AG09309 (cell line): ENCODE measurements around the gene ENAH.
A peak's percentile ranks its signal among the peaks of the same experiment; 100 is the strongest.

Source experiments
- DNase-seq: peaks from one replicate; pipeline ENCODE4 v3.0.0-alpha.2; 2010; ENCODE audit warnings: low read depth
- H3K4me3 ChIP-seq: 2 replicates; pipeline ENCODE4 v1.5.1; 2011; ENCODE audit warnings: mild to moderate bottlenecking, low read depth, low read length, moderate library complexity; ENCODE audit not compliant: control insufficient read depth
- TF ChIP-seq, protein P1 (sequence below): IDR thresholded peaks from 2 replicates; pipeline ENCODE4 v1.5.1; 2011; ENCODE audit warnings: mild to moderate bottlenecking, low read depth, low read length, inconsistent platforms; ENCODE audit not compliant: insufficient read depth, control insufficient read depth; ENCODE audit errors: missing control alignments

The ENAH gene

DNA sequence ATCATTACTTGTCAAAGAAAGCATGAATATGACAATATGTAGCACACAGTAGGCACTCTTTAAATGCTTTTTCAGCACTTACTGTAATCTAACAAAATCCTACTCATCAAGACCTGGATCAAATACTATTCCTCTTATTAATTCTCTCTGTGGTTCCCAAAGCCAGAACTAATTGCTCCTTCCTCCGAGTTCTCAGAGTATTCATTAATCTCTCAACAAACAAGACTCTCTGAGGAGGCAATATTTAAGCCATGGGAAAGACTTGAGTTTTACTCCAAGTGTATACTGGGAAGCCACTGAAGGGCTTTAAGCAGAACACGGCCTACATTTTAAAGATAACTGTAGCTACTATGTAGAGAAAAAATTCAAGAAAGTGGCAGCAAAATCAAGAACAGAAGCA, 79.7 kb downstream of the ENAH start:
- TF ChIP-seq, protein P1, sequence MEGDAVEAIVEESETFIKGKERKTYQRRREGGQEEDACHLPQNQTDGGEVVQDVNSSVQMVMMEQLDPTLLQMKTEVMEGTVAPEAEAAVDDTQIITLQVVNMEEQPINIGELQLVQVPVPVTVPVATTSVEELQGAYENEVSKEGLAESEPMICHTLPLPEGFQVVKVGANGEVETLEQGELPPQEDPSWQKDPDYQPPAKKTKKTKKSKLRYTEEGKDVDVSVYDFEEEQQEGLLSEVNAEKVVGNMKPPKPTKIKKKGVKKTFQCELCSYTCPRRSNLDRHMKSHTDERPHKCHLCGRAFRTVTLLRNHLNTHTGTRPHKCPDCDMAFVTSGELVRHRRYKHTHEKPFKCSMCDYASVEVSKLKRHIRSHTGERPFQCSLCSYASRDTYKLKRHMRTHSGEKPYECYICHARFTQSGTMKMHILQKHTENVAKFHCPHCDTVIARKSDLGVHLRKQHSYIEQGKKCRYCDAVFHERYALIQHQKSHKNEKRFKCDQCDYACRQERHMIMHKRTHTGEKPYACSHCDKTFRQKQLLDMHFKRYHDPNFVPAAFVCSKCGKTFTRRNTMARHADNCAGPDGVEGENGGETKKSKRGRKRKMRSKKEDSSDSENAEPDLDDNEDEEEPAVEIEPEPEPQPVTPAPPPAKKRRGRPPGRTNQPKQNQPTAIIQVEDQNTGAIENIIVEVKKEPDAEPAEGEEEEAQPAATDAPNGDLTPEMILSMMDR = no peak
- no peak overlapping the region for H3K4me3 ChIP-seq
- DNase-seq = no peak

DNA sequence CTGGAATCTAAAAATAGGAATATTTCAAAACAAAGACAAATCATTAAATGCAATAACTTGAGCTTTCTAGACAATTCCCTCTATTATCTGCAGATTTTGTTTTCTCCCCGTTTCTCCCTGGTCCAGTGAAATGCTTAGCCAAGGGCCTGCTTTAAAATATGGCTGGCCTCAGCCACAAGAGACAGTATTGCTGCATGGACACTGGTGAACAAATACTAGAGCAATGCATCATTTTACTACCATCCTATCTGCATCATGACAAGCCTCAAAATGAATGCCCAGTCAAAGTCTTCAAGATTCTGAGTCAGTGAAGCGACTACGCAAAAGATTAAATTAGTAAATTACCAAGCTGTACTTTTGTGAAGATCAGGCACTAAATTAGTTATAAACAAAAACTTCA, 80.5 kb downstream of the ENAH start:
- DNase-seq = peak; percentile 67
- TF ChIP-seq, protein P1 = peak; percentile 55
- no peak overlapping the region for H3K4me3 ChIP-seq

DNA sequence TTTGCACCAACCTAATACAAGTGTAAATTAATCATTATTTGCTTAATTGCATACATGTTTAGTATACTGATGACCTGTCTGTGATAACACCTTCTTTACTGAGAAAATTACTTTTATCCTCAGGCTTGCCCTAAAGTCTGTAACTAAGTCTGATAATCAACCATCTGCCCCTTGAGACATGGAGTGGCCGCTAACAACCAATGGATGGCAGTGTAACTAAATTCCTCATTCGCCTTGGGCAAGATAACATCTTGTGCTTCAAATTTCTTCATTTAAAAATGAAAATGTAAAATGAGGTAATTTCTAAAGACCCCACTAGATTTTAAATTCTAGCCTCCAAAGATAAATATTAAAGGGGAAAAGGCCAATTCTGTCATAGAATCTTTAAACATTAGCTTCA, 85.1 kb downstream of the ENAH start:
- TF ChIP-seq, protein P1 = no peak
- H3K4me3 ChIP-seq = no peak overlapping the region
- no peak for DNase-seq

DNA sequence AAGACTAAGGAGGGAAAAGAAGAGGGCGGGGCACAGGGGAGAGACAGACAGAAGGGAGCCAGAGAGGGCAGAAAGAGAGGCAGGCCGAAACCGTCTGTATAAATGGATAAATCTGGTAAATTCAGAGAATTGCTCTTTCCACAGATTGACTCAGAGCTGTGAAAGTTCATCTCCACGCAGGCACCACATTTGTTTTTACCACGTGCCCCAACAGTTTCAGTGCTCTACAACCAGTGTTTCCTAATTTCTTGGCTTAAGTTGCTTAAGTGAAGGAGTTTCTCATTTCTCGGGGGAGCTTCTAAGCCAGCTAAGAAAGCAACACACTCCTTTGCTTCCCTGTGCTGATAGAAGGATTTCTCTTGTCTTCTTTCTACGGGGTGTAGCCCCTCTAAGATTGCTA, 87.1 kb downstream of the ENAH start:
- no peak overlapping the region for H3K4me3 ChIP-seq
- TF ChIP-seq, protein P1 = no peak
- peak; percentile 46 for DNase-seq

DNA sequence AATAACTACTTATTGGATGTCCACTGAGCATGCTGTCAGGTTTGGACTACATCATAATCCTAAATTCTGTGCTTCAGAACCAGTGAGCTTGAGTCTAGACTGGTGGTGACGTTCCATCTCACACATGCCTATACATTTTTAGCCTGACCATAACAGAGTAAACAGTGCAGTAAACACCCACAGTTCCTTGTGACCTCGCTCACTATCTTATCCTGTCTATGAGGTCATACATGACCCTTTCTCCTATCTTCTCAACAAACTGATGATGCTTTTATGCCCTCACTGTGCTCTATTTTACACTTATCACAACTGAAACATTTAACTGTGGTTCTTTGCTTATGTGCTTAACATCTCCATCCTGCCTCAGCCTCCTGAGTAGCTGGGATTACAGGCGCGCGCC, 91.2 kb downstream of the ENAH start:
- DNase-seq = no peak
- TF ChIP-seq, protein P1 = no peak
- H3K4me3 ChIP-seq = no peak overlapping the region

DNA sequence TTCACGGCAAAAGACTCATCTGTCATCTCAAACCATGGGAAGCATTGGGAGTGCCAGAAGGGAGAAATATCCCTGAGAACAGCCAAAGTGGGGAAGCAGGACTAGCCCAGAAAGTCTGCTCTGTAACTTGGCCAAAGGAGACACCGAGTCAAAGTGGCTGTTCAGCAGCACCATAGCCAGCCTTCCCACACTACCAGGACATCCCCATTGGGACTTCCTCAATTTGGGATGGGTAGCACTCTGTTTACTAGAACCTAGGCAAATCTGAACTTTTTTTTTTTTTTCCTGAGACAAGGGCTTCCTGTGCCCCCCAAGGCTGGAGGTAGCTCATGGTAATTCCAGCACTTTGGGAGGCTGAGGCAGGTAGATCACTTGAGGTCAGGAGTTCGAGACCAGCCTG, 93.0 kb downstream of the ENAH start:
- TF ChIP-seq, protein P1 = no peak
- DNase-seq = no peak
- H3K4me3 ChIP-seq = no peak overlapping the region

DNA sequence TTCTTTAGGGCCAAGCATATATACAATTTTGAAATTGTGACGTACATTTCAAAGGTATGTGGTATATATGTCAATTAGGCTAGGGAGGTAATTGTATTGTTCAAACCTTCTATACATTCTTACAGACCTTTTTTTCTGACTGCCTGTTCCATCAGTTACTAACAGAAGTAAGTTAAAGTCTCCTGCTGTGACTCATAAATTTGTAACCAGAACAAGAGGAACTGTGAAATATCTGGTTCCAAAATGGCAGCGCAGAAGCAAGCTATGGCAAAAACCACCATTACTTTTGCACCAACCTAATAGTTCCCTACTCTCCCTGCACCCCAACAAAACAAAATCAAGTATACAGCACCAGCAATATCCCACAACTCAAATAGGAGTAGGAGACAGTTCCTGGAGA, 93.6 kb downstream of the ENAH start:
- no peak for DNase-seq
- TF ChIP-seq, protein P1 = no peak
- H3K4me3 ChIP-seq = no peak overlapping the region
